Subcutaneous adipose tissue (tissue), 4 donors: ENCODE measurements around the gene TATDN2. TPM values are rescaled to one million over a fixed set of nuclear protein-coding genes. Genes with fewer than 3 reads are reported as not detected.

Source experiments
- CTCF ChIP-seq: fragments of 450-650 bp; IDR thresholded peaks from one replicate; pipeline ENCODE4 v1.5.1; 2016; ENCODE audit warnings: low read depth, mild to moderate bottlenecking, control low read depth, antibody characterized with exemption, moderate library complexity
- total RNA-seq, 4 donors: library from RNA; depleted of rRNA; stranded (reverse); fragments of >200 nt; gene quantifications; one replicate each; pipeline ENCODE4 v1.1.0, GENCODE V29; 2016

TATDN2 gene
- total RNA-seq, 4 donors from 2014 or later, result 11.9 to 21.9 (median 18.1) TPM

- TF ChIP-seq CTCF, result no peak
Measured at GRCh38 chr3:10299679-10300078, 51.4 kb downstream of the TATDN2 start.

- no peak for TF ChIP-seq CTCF
Measured at GRCh38 chr3:10300087-10300486, 51.8 kb downstream of the TATDN2 start.

GRCh38 chr3:10303105-10303504 lies 54.8 kb downstream of the TATDN2 start:
- no peak for TF ChIP-seq CTCF

GRCh38 chr3:10303785-10304184 lies 55.5 kb downstream of the TATDN2 start:
- TF ChIP-seq CTCF, result no peak

GRCh38 chr3:10304905-10305304 lies 56.6 kb downstream of the TATDN2 start:
- TF ChIP-seq CTCF, result no peak

- TF ChIP-seq CTCF, result no peak
Measured at GRCh38 chr3:10305331-10305902, 57.2 kb downstream of the TATDN2 start.

GRCh38 chr3:10306156-10306555 lies 57.9 kb downstream of the TATDN2 start:
- no peak for TF ChIP-seq CTCF
